Thoracic aorta (tissue), 2 donors: ENCODE data around the gene ZNF619. TPM values are rescaled to one million over a fixed set of nuclear protein-coding genes. Genes with fewer than 3 reads are reported as not detected.
"Not testable (repeated sequence)": the region's sequence is repeated elsewhere in the genome, so short reads cannot be mapped to it uniquely, and the experiment has no call there.

ENCODE experiments used
- ATAC-seq: fragments of 150-250 bp; one replicate; pipeline ENCODE4 v1.8.0; 2017; ENCODE audit warnings: low read depth; ENCODE audit not compliant: insufficient number of reproducible peaks, low FRiP score
- DNase-seq: peaks from one replicate; pipeline ENCODE4 v3.0.0-alpha.2; 2020; ENCODE audit warnings: low spot score
- H3K27ac ChIP-seq, 2 donors: fragments of 200-600 bp; sonication (generic); 1 replicate in 1 of 2; 2 replicates in 1 of 2; pipeline ENCODE4 v1.5.1; 2016; ENCODE audit warnings: mild to moderate bottlenecking in 2 of 2, moderate library complexity in 2 of 2
- H3K27me3 ChIP-seq: fragments of 200-600 bp; sonication (generic); replicated peaks from 2 replicates; pipeline ENCODE4 v1.6.0; 2016; ENCODE audit warnings: mild to moderate bottlenecking; ENCODE audit not compliant: insufficient read depth
- H3K36me3 ChIP-seq: fragments of 200-600 bp; sonication (generic); one replicate; pipeline ENCODE4 v1.5.1; 2016
- H3K4me1 ChIP-seq, 2 donors: fragments of 200-600 bp; sonication (generic); 1 replicate in 1 of 2; 2 replicates in 1 of 2; pipeline versions ENCODE4 v1.5.1 to v1.6.0; 2016; ENCODE audit warnings: low read depth in 2 of 2, mild to moderate bottlenecking in 1 of 2; ENCODE audit not compliant: control insufficient read depth in 1 of 2
- H3K4me3 ChIP-seq: fragments of 200-600 bp; sonication (generic); 2 replicates; pipeline ENCODE4 v1.5.1; 2016; ENCODE audit warnings: mild to moderate bottlenecking
- H3K9me3 ChIP-seq: fragments of 200-600 bp; sonication (generic); 2 replicates; pipeline ENCODE4 v1.5.1; 2016
- CTCF ChIP-seq: fragments of 200-600 bp; sonication (generic); IDR thresholded peaks from one replicate; pipeline ENCODE4 v1.5.1; 2019; ENCODE audit warnings: antibody characterized with exemption
- total RNA-seq, 2 donors: library from RNA; depleted of rRNA; stranded (reverse); fragments of >200 nt; gene quantifications; one replicate each; pipeline versions ENCODE4 v1.1.0 to v1.2.3, GENCODE V29; 2016

Gene ZNF619
- total RNA-seq, 2 donors from 2014 or later, result 3.8 to 4.0 TPM

GRCh38 chr3:40461161-40461560 is 15.8 kb upstream of the ZNF619 start:
- ATAC-seq, result no peak
- TF ChIP-seq CTCF, result no peak
- no peak overlapping the region for H3K27ac ChIP-seq
- no peaks in the 10 kb centered on the region for H3K9me3 ChIP-seq
- peaks cover 37% of the 10 kb centered on the region for H3K36me3 ChIP-seq
- peaks cover 11 to 25% of the 10 kb centered on the region in 2 donors for H3K4me1 ChIP-seq
- H3K27me3 ChIP-seq, result no peaks in the 10 kb centered on the region
- H3K4me3 ChIP-seq, result no peak overlapping the region
- no peak for DNase-seq

GRCh38 chr3:40462838-40463237 is 14.1 kb upstream of the ZNF619 start:
- not testable (repeated sequence) for H3K27ac ChIP-seq, ATAC-seq, H3K4me3 ChIP-seq, DNase-seq, H3K27me3 ChIP-seq, H3K9me3 ChIP-seq
- peaks cover 37% of the 10 kb centered on the region for H3K36me3 ChIP-seq
- peaks cover 10 to 17% of the 10 kb centered on the region in 2 donors for H3K4me1 ChIP-seq

- peaks cover 3 to 10% of the 10 kb centered on the region in 2 donors for H3K4me1 ChIP-seq
- no peak overlapping the region for H3K27ac ChIP-seq
- H3K9me3 ChIP-seq, result no peaks in the 10 kb centered on the region
- ATAC-seq (no peak), DNase-seq (no peak)
- peaks cover 35% of the 10 kb centered on the region for H3K36me3 ChIP-seq
- no peak overlapping the region for H3K4me3 ChIP-seq
- H3K27me3 ChIP-seq, result no peaks in the 10 kb centered on the region
- TF ChIP-seq CTCF, result no peak
These were observed 13.3 kb upstream of the ZNF619 start for GRCh38 chr3:40463579-40463978.

GRCh38 chr3:40464339-40465110 is 12.4 kb upstream of the ZNF619 start:
- Histone ChIP-seq H3K9me3 (no peaks in the 10 kb centered on the region), H3K27me3 (no peaks in the 10 kb centered on the region), H3K27ac (no peak overlapping the region), H3K4me1 (peaks cover 0 to under 1% of the 10 kb centered on the region in 2 donors), H3K36me3 (peaks cover 32% of the 10 kb centered on the region), H3K4me3 (no peak overlapping the region)
- TF ChIP-seq CTCF, result no peak
- no peak for DNase-seq
- ATAC-seq, result no peak

- Histone ChIP-seq H3K4me1 (no peaks in the 10 kb centered on the region), H3K36me3 (peaks cover 32% of the 10 kb centered on the region), H3K27me3 (no peaks in the 10 kb centered on the region), H3K4me3 (no peak overlapping the region), H3K27ac (no peak overlapping the region), H3K9me3 (no peaks in the 10 kb centered on the region)
- DNase-seq, result no peak
- ATAC-seq, result no peak
- TF ChIP-seq CTCF, result no peak
These were observed 11.9 kb upstream of the ZNF619 start for GRCh38 chr3:40465111-40465407.

- ATAC-seq, result no peak
- no peaks in the 10 kb centered on the region for H3K27me3 ChIP-seq
- no peak for TF ChIP-seq CTCF
- DNase-seq, result no peak
- no peaks in the 10 kb centered on the region for H3K9me3 ChIP-seq
- H3K4me3 ChIP-seq, result no peak overlapping the region
- H3K4me1 ChIP-seq, result no peaks in the 10 kb centered on the region
- peaks cover 28% of the 10 kb centered on the region for H3K36me3 ChIP-seq
- no peak overlapping the region for H3K27ac ChIP-seq
These were observed 11.5 kb upstream of the ZNF619 start for GRCh38 chr3:40465456-40465855.
